Mesendoderm (in vitro differentiated cells): ENCODE data around the gene IL17RD.

ENCODE experiments used
- DNase-seq: peaks from one replicate; pipeline ENCODE4 v3.0.0; 2013
- H2AK5ac ChIP-seq: 2 replicates; pipeline ENCODE4 v1.6.1; 2013; ENCODE audit warnings: low read length, inconsistent platforms
- H2BK120ac ChIP-seq: 2 replicates; pipeline ENCODE4 v1.6.1; 2013; ENCODE audit warnings: low read depth, mild to moderate bottlenecking, low read length, moderate library complexity, mixed read lengths
- H2BK15ac ChIP-seq: replicated peaks from 2 replicates; pipeline ENCODE4 v1.6.1; 2013; ENCODE audit warnings: low read depth, mild to moderate bottlenecking, moderate library complexity
- H2BK5ac ChIP-seq: 2 replicates; pipeline ENCODE4 v1.6.1; 2013; ENCODE audit warnings: low read length, inconsistent platforms
- H3K18ac ChIP-seq: 2 replicates; pipeline ENCODE4 v1.6.1; 2013; ENCODE audit warnings: mild to moderate bottlenecking, low read length, mixed read lengths
- H3K23ac ChIP-seq: one replicate; pipeline ENCODE4 v1.6.1; 2013; ENCODE audit warnings: low read length
- H3K27ac ChIP-seq: 2 replicates; pipeline ENCODE4 v1.5.1; 2013; ENCODE audit warnings: low read depth, mild to moderate bottlenecking, inconsistent platforms, low read length, moderate library complexity
- H3K27me3 ChIP-seq: 2 replicates; pipeline ENCODE4 v1.6.1; 2013; ENCODE audit warnings: low read length, control low read depth, mild to moderate bottlenecking, inconsistent platforms; ENCODE audit not compliant: insufficient read depth, poor library complexity
- H3K36me3 ChIP-seq: 2 replicates; pipeline ENCODE4 v1.6.1; 2013; ENCODE audit warnings: low read length, inconsistent platforms; ENCODE audit not compliant: control insufficient read depth, insufficient read depth
- H3K4ac ChIP-seq: one replicate; pipeline ENCODE4 v1.6.1; 2013; ENCODE audit warnings: low read depth, mild to moderate bottlenecking, low read length, moderate library complexity
- H3K4me1 ChIP-seq: 2 replicates; pipeline ENCODE4 v1.6.1; 2013; ENCODE audit warnings: low read depth, low read length, inconsistent platforms; ENCODE audit not compliant: control insufficient read depth
- H3K4me2 ChIP-seq: 2 replicates; pipeline ENCODE4 v1.6.1; 2013; ENCODE audit warnings: low read length
- H3K4me3 ChIP-seq: 2 replicates; pipeline ENCODE4 v1.5.1; 2013; ENCODE audit warnings: mild to moderate bottlenecking, low read length
- H3K56ac ChIP-seq: one replicate; pipeline ENCODE4 v1.6.1; 2013; ENCODE audit warnings: low read length
- H3K79me1 ChIP-seq: 2 replicates; pipeline ENCODE4 v1.6.1; 2013; ENCODE audit warnings: low read length, inconsistent platforms
- H3K79me2 ChIP-seq: 2 replicates; pipeline ENCODE4 v1.6.1; 2013; ENCODE audit warnings: mild to moderate bottlenecking, low read length; ENCODE audit not compliant: control insufficient read depth, insufficient read depth
- H3K9ac ChIP-seq: 2 replicates; pipeline ENCODE4 v1.6.1; 2013; ENCODE audit warnings: low read length, inconsistent platforms
- H4K5ac ChIP-seq: one replicate; pipeline ENCODE4 v1.6.1; 2013; ENCODE audit warnings: low read length
- H4K8ac ChIP-seq: one replicate; pipeline ENCODE4 v1.6.1; 2013; ENCODE audit warnings: low read depth, mild to moderate bottlenecking, control low read depth, low read length, moderate library complexity
- WGBS: extraction: QIAGEN DNeasy Blood & Tissue Kit; methylation state at CpG from one replicate; pipeline ENCODE4 v1.1.7; 2013; ENCODE audit warnings: low lambda C conversion rate, missing lambda C conversion rate; ENCODE audit not compliant: insufficient coverage; ENCODE audit errors: extremely low coverage; 5-methylcytosine and 5-hydroxymethylcytosine counted together

IL17RD gene

GRCh38 chr3:57078635-57079473 lies 86.3 kb downstream of the IL17RD start:
- Histone ChIP-seq H3K36me3 (no peaks in the 10 kb centered on the region), H2AK5ac (no peak overlapping the region), H3K27me3 (no peaks in the 10 kb centered on the region), H4K5ac (no peak overlapping the region), H3K79me2 (no peaks in the 10 kb centered on the region), H3K56ac (peak overlapping the region; percentile 86), H3K4me2 (peak overlapping the region; percentile 87), H3K4me3 (peak overlapping the region; percentile 44), H3K18ac (peak overlapping the region; percentile 71), H3K27ac (peak overlapping the region; percentile 4), H3K9ac (peak overlapping the region; percentile 69), H3K79me1 (peaks cover 3% of the 10 kb centered on the region), H2BK15ac (no peak overlapping the region), H4K8ac (no peak overlapping the region), H2BK5ac (no peak overlapping the region), H3K4ac (no peak overlapping the region), H3K23ac (peak overlapping the region; percentile 69), H3K4me1 (peaks cover 1% of the 10 kb centered on the region), H2BK120ac (no peak overlapping the region)
- no CpG with 5 or more reads among the region's 91 CpGs for WGBS
- peak; percentile 81 for DNase-seq

DNA sequence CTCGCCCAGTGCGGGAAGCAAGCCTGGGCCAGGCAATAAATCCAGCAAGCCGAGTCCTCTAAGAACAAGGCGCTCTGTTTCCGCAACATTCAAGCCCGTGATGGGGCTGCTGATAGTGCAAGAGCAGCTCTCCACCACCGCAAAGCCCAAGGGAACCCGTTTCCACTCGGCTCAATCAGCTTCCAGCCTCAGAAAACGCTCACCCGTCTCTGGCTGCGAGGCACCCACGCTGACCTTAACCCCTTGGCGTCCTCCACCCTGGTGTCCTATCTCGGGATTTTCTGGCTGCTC lies 86.9 kb downstream of the IL17RD start:
- Histone ChIP-seq H2AK5ac (no peak overlapping the region), H3K27ac (no peak overlapping the region)

GRCh38 chr3:57077630-57078343 lies 87.4 kb downstream of the IL17RD start:
- peak overlapping the region; percentile 44 for H3K4me3 ChIP-seq
- H3K27ac ChIP-seq, result no peak overlapping the region
- H4K5ac ChIP-seq, result no peak overlapping the region
- peak overlapping the region; percentile 69 for H3K56ac ChIP-seq
- H3K27me3 ChIP-seq, result no peaks in the 10 kb centered on the region
- no peak overlapping the region for H2AK5ac ChIP-seq
- no peak overlapping the region for H3K18ac ChIP-seq
- H3K79me2 ChIP-seq, result no peaks in the 10 kb centered on the region
- peaks cover 3% of the 10 kb centered on the region for H3K79me1 ChIP-seq
- H3K36me3 ChIP-seq, result no peaks in the 10 kb centered on the region
- H3K4me1 ChIP-seq, result no peaks in the 10 kb centered on the region
- H4K8ac ChIP-seq, result no peak overlapping the region
- H3K9ac ChIP-seq, result peak overlapping the region; percentile 67
- H3K23ac ChIP-seq, result no peak overlapping the region
- H3K4ac ChIP-seq, result no peak overlapping the region
- WGBS, result no CpG with 5 or more reads among the region's 9 CpGs
- H2BK120ac ChIP-seq, result no peak overlapping the region
- no peak for DNase-seq
- H2BK5ac ChIP-seq, result no peak overlapping the region
- H3K4me2 ChIP-seq, result peak overlapping the region; percentile 87
- H2BK15ac ChIP-seq, result no peak overlapping the region

More for the DNA sequence above, 86.9 kb downstream of the IL17RD start:
- Histone ChIP-seq H2BK15ac (no peak overlapping the region), H3K79me1 (peaks cover 3% of the 10 kb centered on the region), H3K4ac (no peak overlapping the region), H3K4me3 (peak overlapping the region; percentile 44), H3K27me3 (no peaks in the 10 kb centered on the region), H3K4me1 (no peaks in the 10 kb centered on the region), H3K4me2 (peak overlapping the region; percentile 87), H3K9ac (peak overlapping the region; percentile 67), H3K36me3 (no peaks in the 10 kb centered on the region), H4K5ac (no peak overlapping the region), H3K79me2 (no peaks in the 10 kb centered on the region), H2BK120ac (no peak overlapping the region), H3K56ac (peak overlapping the region; percentile 69), H3K23ac (no peak overlapping the region), H3K18ac (peak overlapping the region; percentile 15), H4K8ac (no peak overlapping the region), H2BK5ac (no peak overlapping the region)
- no CpG with 5 or more reads among the region's 15 CpGs for WGBS
- peak; percentile 78 for DNase-seq

DNA sequence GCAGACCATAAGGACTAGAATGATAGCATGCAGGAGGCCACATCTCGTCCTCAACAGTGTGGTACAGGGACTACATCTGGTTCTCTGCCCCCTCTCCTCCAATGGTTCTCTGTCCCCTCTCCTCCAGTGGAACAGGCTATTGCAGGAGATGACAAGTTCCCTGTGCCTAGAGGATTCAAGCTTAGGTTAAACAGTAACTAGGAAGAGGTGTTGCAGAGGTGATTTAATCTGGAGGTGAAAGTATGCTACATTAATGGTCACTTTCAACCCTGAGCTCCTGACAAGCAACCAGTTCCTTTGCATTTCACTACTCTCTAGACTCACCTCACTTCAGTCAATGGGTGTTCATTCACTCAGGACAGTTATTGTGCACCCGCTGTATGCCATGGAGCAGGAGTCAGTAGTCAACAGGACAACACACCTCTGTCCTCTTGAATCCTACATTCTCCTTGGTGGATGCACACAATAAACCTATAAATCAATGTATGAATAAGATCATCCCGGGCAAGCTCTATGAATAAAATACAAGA lies 88.7 kb downstream of the IL17RD start:
- H4K5ac ChIP-seq, result no peak overlapping the region
- no peaks in the 10 kb centered on the region for H3K27me3 ChIP-seq
- H2BK120ac ChIP-seq, result no peak overlapping the region
- H3K4me2 ChIP-seq, result no peak overlapping the region
- no CpG with 5 or more reads among the region's 3 CpGs for WGBS
- H3K9ac ChIP-seq, result no peak overlapping the region
- H4K8ac ChIP-seq, result no peak overlapping the region
- H3K36me3 ChIP-seq, result no peaks in the 10 kb centered on the region
- H3K4me3 ChIP-seq, result no peak overlapping the region
- H3K27ac ChIP-seq, result no peak overlapping the region
- H3K56ac ChIP-seq, result no peak overlapping the region
- no peak overlapping the region for H3K4ac ChIP-seq
- no peak overlapping the region for H2BK5ac ChIP-seq
- H3K4me1 ChIP-seq, result no peaks in the 10 kb centered on the region
- no peak overlapping the region for H3K18ac ChIP-seq
- H2AK5ac ChIP-seq, result no peak overlapping the region
- peaks cover 3% of the 10 kb centered on the region for H3K79me1 ChIP-seq
- H3K23ac ChIP-seq, result no peak overlapping the region
- no peak for DNase-seq
- H2BK15ac ChIP-seq, result no peak overlapping the region
- no peaks in the 10 kb centered on the region for H3K79me2 ChIP-seq

- DNase-seq, result no peak
- no peak overlapping the region for H3K23ac ChIP-seq
- H3K18ac ChIP-seq, result no peak overlapping the region
- no peak overlapping the region for H3K4me3 ChIP-seq
- no peaks in the 10 kb centered on the region for H3K79me2 ChIP-seq
- H3K9ac ChIP-seq, result no peak overlapping the region
- no peak overlapping the region for H4K5ac ChIP-seq
- H3K56ac ChIP-seq, result no peak overlapping the region
- peaks cover 3% of the 10 kb centered on the region for H3K79me1 ChIP-seq
- H4K8ac ChIP-seq, result no peak overlapping the region
- H2BK120ac ChIP-seq, result no peak overlapping the region
- H3K27me3 ChIP-seq, result no peaks in the 10 kb centered on the region
- H2AK5ac ChIP-seq, result no peak overlapping the region
- H3K36me3 ChIP-seq, result no peaks in the 10 kb centered on the region
- no peak overlapping the region for H2BK15ac ChIP-seq
- H3K27ac ChIP-seq, result no peak overlapping the region
- no peak overlapping the region for H3K4ac ChIP-seq
- H3K4me2 ChIP-seq, result no peak overlapping the region
- no peak overlapping the region for H2BK5ac ChIP-seq
- WGBS, result no CpG with 5 or more reads among the region's 4 CpGs
- no peaks in the 10 kb centered on the region for H3K4me1 ChIP-seq
Observed at GRCh38 chr3:57074135-57074534, 91.0 kb downstream of the IL17RD start.
